HEK293T (cell line): ENCODE measurements around the gene SELENOP.

Source experiments
- ARNT ChIP-seq: fragments of 450-650 bp; IDR thresholded peaks from 2 replicates; pipeline ENCODE4 v1.6.1; 2017; ENCODE audit warnings: mild to moderate bottlenecking
- BHLHE40 ChIP-seq: fragments of 450-650 bp; IDR thresholded peaks from 2 replicates; pipeline ENCODE4 v1.6.1; 2016; ENCODE audit warnings: mild to moderate bottlenecking, moderate library complexity, borderline replicate concordance
- ELF4 ChIP-seq: fragments of 450-650 bp; IDR thresholded peaks from 2 replicates; pipeline ENCODE4 v1.6.1; 2017; ENCODE audit warnings: antibody characterized with exemption
- FOXA1 ChIP-seq: fragments of 450-650 bp; IDR thresholded peaks from 2 replicates; pipeline ENCODE4 v1.6.1; 2016; ENCODE audit warnings: mild to moderate bottlenecking
- FOXK2 ChIP-seq: fragments of 450-650 bp; IDR thresholded peaks from 2 replicates; pipeline ENCODE4 v1.6.1; 2016; ENCODE audit warnings: mild to moderate bottlenecking
- FOXM1 ChIP-seq: fragments of 450-650 bp; IDR thresholded peaks from 2 replicates; pipeline ENCODE4 v1.6.1; 2017; ENCODE audit warnings: mild to moderate bottlenecking, borderline replicate concordance
- LEF1 ChIP-seq: fragments of 450-650 bp; IDR thresholded peaks from 2 replicates; pipeline ENCODE4 v1.6.1; 2017; ENCODE audit warnings: mild to moderate bottlenecking, borderline replicate concordance
- PKNOX1 ChIP-seq: fragments of 450-650 bp; IDR thresholded peaks from 2 replicates; pipeline ENCODE4 v1.6.1; 2016
- SP1 ChIP-seq: fragments of 450-650 bp; IDR thresholded peaks from 2 replicates; pipeline ENCODE4 v1.6.1; 2017
- SUZ12 ChIP-seq: fragments of 450-650 bp; IDR thresholded peaks from 2 replicates; pipeline ENCODE4 v1.6.1; 2016; ENCODE audit warnings: mild to moderate bottlenecking
- TARDBP ChIP-seq: fragments of 450-650 bp; IDR thresholded peaks from 2 replicates; pipeline ENCODE4 v1.6.1; 2016

- TF ChIP-seq TARDBP, result no peak
- no peak for TF ChIP-seq SP1
- no peak for TF ChIP-seq ELF4
- TF ChIP-seq FOXM1, result no peak
- TF ChIP-seq BHLHE40, result no peak
- no peak for TF ChIP-seq ARNT
- TF ChIP-seq LEF1, result no peak
- TF ChIP-seq SUZ12, result no peak
- no peak for TF ChIP-seq FOXK2
- no peak for TF ChIP-seq PKNOX1
- TF ChIP-seq FOXA1, result no peak
Observed at GRCh38 chr5:42791151-42791550, 20.5 kb downstream of the SELENOP start.
